Activated CD4-positive, alpha-beta T cell treated with anti-CD3 and anti-CD28 coated beads, Interleukin-2, amount 50 U/mL, for 48 hours (primary cell): ENCODE results near the gene FLT1.

ENCODE experiments used
- DNase-seq, 2 experiments: peaks; one replicate each; pipeline ENCODE4 v3.0.0-alpha.2; 2020

FLT1 gene

DNA sequence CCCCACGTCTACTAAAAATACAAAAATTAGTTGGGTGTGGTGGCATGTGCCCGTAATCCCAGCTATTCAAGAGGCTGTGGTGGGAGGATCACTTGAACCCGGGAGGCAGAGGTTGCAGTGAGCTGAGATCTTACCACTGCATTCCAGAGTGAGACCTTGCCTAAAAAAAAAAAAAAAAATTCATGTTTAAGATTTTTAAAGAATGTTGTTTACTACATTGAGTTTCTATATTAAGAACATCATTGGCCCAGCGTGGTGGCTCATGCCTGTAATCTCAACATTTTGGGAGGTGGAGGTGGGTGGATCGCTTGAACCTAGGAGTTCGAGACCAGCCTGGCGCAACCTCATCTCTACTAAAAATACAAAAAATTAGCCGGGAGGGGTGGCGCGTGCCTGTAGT is 31.9 kb upstream of the FLT1 start:
- no peak for DNase-seq

DNA sequence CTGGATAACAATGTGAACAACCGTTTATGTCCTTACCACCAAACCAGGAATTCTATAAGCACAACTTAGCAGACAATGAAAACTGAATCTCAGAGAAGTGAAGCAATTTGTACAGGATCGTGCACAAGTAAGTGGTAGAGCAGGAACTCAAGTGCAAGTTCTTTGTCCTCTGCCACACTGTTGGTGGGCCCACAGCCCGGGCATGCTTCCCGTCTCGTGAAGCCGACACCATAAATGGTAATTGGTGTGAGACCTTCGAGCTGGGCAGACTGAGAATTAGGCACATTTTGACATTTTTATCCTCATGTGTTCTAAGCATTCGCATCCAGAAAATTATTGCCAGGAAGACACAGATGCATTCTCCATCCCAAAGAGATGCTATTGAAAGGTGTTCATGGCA is 27.9 kb upstream of the FLT1 start:
- no peak for DNase-seq

- DNase-seq, result no peak
These were observed 18.8 kb upstream of the FLT1 start for GRCh38 chr13:28513745-28514144.

GRCh38 chr13:28510542-28510941 is 15.6 kb upstream of the FLT1 start:
- no peak for DNase-seq

- no peak for DNase-seq
These were observed 15.1 kb upstream of the FLT1 start for GRCh38 chr13:28510066-28510465.

- DNase-seq, result no peak
These were observed 10.7 kb upstream of the FLT1 start for GRCh38 chr13:28505543-28506135.

- no peak for DNase-seq
These were observed 8.4 kb upstream of the FLT1 start for GRCh38 chr13:28503182-28503967.

DNA sequence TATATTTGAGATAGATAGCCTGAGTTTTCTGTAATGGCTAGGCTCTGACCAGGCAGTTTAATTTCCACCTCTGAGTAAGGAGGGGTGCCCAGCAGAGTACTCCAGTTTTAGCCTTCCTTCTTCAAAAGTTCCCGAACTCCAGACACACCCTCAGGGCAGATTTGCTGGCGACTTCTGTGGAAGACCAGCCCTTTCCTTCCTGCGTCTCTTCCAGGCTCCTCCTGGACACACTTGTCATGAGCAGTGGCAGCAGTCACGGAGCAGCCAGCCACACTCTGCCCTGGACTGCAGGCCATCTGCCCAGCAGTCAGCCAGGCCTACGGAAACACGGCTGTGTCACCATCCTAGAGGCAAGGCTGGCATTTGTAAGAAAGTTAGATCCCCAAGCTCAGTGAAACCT is 6.6 kb upstream of the FLT1 start:
- no peak for DNase-seq

- no peak for DNase-seq
These were observed 4.7 kb upstream of the FLT1 start for GRCh38 chr13:28499609-28500008.

- DNase-seq, result no peak
These were observed 3.7 kb upstream of the FLT1 start for GRCh38 chr13:28498481-28499115.

DNA sequence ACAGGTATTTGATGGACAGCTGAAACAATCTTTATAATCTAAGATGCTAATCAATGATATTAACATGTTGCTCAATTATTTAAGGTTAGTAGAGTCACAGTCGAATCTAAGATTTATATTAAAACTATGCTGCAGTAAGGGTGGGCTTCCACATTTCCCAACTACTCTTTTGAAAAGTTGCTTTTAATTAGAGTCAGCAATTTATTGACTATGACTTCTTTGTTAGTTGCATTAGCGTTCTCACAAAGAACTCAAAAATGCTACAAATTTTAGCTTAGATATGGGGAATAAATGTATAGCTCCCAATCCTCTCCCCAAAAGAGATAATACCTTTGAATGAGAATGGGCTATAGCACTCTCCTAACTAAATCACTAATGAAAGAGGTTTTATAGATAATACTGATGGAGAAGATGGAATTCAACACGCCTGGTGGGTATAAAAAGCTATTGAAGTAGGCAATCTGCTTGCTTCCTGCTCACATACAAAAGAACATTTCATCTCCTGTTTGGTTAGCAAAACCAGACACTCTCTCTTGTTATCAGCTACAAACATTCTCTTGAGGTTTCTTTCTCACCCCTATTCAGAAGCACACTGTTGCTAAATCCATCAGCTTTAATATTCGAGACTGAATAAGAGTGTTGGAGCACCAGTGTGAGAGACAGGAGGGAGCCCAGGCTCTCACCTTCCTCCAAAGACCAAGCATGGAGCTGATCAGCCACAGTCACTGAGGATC is 2.4 kb upstream of the FLT1 start:
- DNase-seq, result no peak

DNA sequence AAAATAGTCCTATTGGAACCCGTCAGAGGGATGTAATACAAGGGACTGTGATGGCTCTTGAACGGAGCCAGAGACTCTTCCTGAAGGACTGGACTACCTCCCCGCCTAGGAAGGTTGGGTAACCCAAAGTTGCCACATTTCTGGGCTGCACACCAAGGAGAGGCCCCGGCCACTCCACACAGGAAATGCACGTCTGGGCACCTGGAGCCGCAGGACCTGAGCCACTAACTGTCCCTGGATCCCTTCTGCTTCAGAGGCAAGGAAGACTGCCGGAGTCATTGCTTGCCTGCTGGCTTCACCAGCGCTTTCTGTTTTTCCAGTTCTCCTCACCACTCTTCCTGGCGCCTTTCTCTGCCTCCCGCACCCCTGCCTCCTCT is 1.2 kb upstream of the FLT1 start:
- no peak for DNase-seq

GRCh38 chr13:28495538-28496187 is 735 bp upstream of the FLT1 start:
- no peak for DNase-seq

GRCh38 chr13:28494504-28494777 is 487 bp downstream of the FLT1 start:
- peak; percentile 14 to 17 for DNase-seq

DNA sequence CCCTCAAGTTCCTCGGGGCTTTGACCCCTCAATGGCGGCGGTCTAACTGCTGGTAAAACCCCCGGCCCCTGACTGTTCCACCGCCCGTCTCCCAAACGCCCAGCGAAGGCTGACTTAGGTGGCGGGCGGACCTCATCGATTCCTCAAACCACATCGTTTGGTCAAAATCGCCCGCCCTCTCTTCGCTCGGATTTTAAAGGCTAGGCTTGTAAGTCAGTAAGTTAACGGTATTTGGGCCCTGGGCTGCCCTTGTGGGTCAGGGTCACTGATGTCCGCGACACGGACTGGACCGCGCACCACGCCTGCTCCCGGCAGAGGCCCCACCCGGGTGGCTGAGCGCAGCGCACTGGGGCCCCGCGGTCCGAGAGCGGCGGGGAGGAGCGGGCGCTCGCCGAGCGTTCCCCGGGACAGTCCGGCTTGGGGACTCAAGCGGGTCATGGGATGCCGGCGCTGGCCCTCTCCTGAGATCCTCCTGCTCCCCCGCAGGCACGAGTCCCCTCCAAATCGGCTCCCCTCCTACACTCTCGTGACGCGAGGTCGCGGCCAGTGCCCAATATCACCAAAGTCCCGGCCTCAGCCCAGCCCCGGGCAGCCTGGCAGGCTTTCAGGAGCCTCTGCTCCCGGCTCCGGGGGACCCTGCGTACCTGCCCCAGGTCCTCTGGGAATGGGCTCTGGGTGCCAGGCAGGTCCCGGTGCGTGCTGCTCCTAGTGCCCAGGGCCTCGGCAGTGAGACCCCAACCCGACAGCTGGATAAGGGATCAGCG is 1.0 kb downstream of the FLT1 start:
- DNase-seq, result peak; percentile 12 to 17

GRCh38 chr13:28492569-28493367 is 2.2 kb downstream of the FLT1 start:
- DNase-seq, result peak; percentile 12 to 46

DNA sequence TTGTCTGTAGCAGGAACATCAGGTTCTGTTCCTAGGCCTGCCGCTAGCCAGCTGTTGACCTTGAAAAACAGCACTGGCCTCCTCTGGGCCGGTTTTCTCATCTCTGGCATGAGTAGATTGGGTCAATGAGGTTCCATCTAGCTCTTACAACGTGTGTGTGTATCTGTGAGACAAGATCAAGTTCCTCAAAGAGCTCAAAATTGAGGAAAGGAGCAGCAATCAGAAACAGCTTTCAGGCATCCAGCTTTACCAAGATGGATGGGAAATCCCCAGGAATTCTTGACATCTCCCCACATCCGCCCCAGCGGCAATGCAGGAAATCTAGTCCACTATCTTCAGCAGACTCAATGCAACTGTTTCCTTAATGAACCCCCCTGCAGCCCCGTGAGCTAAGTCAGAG is 4.9 kb downstream of the FLT1 start:
- DNase-seq, result no peak

GRCh38 chr13:28489524-28489931 is 5.4 kb downstream of the FLT1 start:
- no peak for DNase-seq

DNA sequence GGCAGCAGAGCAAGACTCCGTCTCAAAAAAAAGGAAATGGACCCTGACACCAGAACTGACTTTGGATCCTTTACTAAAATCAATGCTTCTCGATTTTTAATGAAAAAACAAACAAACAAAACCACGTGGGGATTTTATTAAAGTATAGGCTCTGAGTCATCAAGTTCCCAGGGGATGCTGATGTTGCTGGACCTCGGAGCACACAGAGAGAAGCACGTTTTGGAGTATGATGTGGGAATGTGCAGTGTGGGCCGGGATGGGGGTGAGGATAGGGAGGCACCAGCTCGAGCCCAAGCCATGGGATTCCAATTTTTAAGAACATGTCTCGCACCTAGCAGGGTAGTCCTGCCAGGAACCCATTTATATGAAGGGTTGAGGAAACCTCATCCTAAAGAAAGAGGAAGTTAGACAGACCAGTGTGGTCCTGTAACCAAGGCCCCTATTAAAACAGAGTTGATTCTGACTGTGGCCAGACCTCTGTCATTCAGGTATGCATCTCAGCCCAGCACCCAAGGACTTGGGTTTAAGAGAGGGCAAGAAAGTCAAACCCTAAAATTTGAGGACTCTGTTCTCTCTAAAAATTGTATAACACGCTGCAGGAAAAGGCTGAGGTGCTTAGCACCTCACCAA is 6.4 kb downstream of the FLT1 start:
- no peak for DNase-seq

- DNase-seq, result no peak
These were observed 8.9 kb downstream of the FLT1 start for GRCh38 chr13:28485996-28486543.

DNA sequence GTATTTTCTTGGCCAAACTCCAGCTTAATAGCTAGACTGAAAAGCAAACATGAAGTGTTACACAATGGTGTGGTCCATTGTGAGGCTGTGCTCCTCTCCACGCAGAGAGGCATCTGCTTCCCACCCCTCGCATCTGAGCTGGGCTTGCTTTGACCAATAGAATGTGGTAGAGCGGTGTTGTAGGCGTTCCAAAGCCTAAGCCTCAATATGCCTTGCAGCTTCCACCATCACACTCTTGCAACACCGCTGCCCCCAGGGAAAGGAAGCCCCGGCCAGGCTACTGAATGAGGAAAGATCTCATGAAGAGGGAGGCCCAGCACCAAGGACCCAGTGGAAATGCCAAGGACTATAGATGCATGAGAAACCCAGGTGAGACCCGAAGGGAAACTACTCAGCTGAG is 9.4 kb downstream of the FLT1 start:
- no peak for DNase-seq
